DOHH2 (cell line): ENCODE measurements around the gene PDXDC1.

Source experiments
- CTCF ChIP-seq: fragments of 200-600 bp; sonication (generic); IDR thresholded peaks from one replicate; pipeline ENCODE4 v1.5.1; 2014; ENCODE audit warnings: antibody characterized with exemption, mild to moderate bottlenecking, low read depth, low read length; ENCODE audit not compliant: poor library complexity, severe bottlenecking
- EZH2phosphoT487 ChIP-seq: fragments of 200-600 bp; sonication (generic); IDR thresholded peaks from 2 replicates; pipeline ENCODE4 v1.6.1; 2017; ENCODE audit warnings: borderline replicate concordance, mild to moderate bottlenecking, antibody characterized with exemption, low read length, moderate library complexity, mixed read lengths

GRCh38 chr16:15044286-15044685, 69.5 kb downstream of the PDXDC1 start:
- TF ChIP-seq CTCF (no peak), EZH2phosphoT487 (no peak)
